DMS79 treated with DMSO at 0.1 percent for 48 hours (cell line): Measurements from ENCODE around the gene TRIM25.

Experiments
- DNase-seq: peaks from one replicate; lab custom pipeline; 2025; lab: John Stamatoyannopoulos, UW

Gene TRIM25

GRCh38 chr17:56866076-56866475 is 47.8 kb downstream of the TRIM25 start:
- no peak for DNase-seq

DNA sequence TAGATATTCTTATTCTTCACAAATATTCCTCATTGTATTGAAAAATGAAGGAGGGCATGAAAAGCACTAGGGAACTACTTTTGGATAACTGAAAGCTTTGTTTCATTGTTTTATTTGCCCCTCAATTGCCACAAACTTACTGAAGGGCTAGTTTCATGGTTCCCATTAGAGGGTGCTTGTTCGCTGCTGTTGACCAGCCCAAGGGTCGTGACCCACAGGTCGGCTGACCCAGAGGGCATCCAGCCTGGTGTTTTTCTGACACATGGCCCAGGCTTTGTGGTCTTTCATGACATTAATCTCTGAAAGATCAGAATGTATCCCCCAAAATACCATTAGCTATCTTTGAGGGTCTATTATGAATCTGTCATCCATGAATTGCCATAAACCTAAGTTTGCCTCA is 49.9 kb downstream of the TRIM25 start:
- DNase-seq: no peak

DNA sequence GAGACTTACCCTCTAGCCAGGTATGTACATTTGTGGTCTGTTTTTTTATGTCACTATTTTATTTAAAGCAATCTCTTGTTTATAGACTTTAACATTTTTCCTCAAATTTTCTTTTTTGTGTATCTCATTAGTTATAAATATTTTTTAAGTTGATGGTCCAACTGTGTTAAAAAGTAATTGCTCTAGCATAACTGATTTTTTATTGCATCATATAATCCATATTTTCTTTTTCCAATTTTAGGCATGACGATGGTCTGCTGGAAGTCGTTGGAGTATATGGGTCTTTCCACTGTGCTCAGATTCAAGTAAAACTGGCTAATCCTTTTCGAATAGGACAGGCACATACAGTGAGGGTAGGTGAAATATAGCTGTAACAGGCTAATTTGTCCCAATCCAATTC is 52.0 kb downstream of the TRIM25 start:
- DNase-seq: no peak

DNA sequence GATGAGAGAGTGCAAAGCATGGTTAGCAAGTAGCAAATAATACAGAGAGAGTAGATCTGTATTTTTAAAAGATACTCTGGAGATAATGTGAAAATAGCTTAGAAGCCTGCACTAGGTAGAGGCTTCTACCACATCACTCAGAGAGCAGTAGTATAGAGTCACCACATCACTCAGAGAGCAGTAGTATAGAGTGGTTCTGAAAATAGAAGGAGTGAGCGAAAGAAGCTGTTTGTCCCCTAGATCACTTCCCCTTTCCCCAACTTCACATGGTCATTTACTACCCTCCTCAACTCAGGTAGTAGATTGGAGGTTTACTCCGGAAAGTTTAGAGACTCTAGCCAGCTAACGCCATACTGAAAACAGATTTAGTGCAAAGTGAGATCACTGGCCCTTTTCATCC is 62.8 kb downstream of the TRIM25 start:
- DNase-seq: no peak

DNA sequence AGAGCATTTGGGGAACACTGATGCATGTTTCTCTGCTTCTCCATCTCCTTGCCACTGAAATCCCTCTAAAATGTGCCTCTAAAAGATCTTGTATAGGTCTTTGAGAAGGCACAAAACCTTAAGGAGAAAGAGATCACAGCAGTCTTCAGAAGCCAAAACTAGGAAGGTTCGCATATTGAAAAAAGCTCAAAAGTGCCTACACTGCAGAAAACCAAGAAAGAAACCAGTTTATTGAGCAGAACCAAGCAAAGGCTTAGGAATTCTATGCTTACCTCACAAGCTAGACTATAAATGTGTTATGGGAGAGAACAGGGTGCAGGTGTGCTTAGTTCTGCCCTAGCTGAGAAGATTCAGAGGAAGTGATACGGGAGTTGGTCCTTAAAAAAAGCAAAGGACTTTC is 63.3 kb downstream of the TRIM25 start:
- DNase-seq: no peak

GRCh38 chr17:56849131-56849530 is 64.7 kb downstream of the TRIM25 start:
- DNase-seq: no peak

- DNase-seq: no peak
Observed at GRCh38 chr17:56847106-56847505, 66.7 kb downstream of the TRIM25 start.

DNA sequence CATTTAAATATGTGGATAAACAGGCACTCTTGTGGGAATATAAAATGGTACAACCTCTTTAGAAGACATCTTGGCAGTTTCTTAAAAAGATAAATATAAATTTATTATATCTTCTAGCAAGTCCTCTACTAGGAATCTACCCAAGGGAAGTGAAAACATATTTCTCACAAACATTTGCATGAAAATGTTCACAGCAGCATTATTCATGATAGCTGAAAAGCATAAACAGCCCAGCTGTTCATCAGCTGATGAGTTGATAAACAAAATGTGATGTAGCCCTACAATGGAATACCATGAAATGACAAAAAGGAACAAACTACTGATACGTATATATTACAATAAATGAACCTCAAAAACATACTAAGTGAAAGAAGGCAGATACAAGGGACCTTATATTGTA is 67.9 kb downstream of the TRIM25 start:
- DNase-seq: no peak

- no peak for DNase-seq
Observed at GRCh38 chr17:56842577-56842976, 71.3 kb downstream of the TRIM25 start.

DNA sequence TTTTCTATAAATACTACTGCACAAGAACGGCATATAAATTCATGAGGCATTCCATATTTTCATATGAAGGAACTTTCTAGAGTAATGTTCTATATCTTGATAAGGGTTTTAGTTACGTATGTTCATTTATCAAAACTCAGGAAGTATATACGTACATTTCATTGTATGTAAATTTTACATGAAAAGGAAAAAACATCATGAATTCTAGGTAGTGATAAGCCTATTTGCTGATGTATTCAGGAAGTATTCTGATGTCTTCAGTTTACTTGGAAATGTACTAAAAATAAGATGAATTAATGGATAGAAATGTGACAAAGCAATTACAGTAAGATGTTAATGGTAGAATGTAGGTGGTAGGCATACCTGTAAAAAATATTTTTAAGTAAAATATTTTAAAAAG is 75.2 kb downstream of the TRIM25 start:
- DNase-seq: no peak
